Activated CD8-positive, alpha-beta memory T cell treated with anti-CD3 and anti-CD28 coated beads for 48 hours (primary cell): ENCODE measurements around the gene RAI14.
"Not testable (repeated sequence)": the region's sequence is repeated elsewhere in the genome, so short reads cannot be mapped to it uniquely, and the experiment has no call there.

ENCODE experiments used
- DNase-seq, 3 experiments: peaks; one replicate each; pipeline ENCODE4 v3.0.0-alpha.2; 2020; ENCODE audit warnings: low read depth in 2 of 3, low spot score in 2 of 3

The RAI14 gene

DNA sequence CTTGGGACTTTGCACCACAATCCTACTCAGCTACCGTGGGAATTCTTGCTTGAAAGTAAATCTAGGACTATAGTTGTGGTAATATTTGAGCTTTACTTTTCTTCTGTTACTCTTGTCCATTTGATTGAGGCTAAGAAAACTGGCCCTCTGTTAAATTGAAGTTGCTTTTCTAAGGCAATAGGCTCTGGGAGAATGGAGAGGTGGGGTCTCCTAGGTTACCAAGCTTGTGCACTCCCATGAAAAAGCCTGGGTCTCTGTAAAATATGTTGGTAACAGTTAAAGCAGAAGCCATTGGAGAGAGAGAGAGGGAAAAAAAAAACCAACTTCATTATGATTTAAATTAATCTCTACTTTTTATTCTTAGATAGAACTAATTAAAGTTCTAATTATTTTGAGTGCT, 68.6 kb downstream of the RAI14 start:
- no peak for DNase-seq

DNA sequence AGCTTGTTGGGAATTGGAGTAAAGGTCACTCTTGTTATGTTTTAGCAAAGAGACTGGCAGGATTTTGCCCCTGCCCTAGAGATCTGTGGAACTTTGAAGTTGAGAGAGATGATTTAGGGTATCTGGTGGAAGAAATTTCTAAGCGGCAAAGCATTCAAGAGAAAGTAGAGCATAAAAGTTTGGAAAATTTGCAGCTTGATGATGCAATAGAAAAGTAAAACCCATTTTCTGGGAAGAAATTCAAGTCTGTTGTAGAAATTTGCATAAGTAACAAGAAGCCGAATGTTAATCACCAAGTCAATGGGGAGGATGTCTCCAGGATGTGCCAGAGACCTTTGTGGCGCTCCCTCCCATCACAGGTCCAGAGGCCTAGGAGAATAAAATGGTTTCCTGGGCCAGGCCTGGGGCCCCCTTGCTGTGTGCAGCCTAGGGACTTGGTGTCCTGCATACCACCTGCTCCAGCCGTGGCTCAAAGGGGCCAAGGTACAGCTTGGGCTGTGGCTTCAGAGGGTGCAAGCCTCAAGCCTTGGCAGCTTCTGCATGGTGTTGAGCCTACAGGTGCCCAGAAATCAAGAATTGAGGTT, 71.1 kb downstream of the RAI14 start:
- DNase-seq: not testable (repeated sequence)

DNA sequence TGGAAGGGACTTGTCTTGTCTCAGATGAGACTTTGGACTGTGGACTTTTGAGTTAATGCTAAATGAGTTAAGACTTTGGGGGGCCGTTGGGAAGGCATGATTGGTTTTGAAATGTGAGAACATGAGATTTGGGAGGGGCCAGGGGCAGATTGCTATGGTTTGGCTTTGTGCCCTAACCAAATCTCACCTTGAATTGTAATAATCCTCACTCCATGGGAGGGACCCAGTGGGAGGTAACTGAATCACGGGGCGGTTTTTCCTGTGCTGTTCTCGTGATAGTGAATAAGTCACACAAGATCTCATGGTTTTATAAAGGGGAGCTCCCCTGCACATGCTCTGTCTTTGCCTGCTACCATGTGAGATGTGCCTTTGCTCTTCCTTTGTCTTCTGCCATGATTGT, 72.1 kb downstream of the RAI14 start:
- DNase-seq: no peak

DNA sequence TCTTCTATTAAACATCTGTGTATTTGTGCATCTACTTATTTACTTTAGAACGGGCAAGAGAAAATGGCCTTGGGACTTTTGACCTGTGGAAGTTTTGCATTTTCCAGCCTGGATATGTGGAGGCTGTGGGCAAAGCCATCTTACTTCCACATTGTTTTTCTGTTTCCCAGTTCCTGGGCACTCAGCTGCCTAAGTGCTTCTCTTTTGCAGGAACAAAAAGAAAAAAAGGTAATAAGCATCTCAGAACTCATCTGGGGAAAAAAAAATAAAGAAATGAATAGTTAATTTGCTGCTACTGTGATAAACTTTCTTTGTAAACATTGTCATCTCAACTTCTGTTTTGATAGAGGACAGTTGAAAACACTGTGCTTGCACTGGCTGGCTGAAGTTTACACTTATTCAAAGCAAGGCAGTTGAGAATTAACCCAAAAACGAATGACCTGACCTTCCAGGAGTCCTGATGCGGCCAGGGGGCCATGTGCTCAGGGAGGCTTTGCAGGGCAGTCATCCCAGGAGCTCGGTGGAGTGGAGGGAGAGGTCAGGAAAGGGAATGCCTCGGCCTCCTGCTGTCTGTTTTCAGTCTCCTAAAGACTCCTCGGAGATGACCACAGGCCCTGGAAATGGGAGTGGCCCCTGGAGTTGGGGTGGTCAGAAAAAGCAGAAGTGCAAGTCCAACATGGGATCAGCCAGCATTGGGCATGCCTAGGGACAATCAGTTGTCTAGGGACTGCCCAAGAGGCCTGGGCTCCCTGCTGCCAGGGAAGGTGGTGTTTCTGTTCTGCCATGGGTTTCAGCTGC, 75.5 kb downstream of the RAI14 start:
- DNase-seq: no peak

DNA sequence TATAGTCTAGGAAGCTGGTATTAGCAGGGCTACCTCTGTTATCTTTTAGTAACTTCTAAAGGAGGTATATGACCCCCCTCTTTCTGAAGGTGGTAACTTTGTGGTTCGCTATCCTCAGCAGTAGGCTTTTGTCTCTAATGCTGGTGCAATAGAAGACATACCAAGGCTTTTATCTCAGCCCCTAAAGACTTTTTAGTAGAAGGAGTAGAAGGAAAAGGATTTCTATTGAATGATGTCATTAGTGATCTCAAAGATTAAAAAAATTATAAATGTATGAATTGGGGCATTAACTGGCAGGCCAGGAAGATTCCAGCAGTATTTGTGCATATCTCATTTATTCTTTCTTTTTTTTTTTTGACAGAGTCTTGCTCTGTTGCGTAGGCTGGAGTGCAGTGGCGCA, 78.2 kb downstream of the RAI14 start:
- DNase-seq: no peak

DNA sequence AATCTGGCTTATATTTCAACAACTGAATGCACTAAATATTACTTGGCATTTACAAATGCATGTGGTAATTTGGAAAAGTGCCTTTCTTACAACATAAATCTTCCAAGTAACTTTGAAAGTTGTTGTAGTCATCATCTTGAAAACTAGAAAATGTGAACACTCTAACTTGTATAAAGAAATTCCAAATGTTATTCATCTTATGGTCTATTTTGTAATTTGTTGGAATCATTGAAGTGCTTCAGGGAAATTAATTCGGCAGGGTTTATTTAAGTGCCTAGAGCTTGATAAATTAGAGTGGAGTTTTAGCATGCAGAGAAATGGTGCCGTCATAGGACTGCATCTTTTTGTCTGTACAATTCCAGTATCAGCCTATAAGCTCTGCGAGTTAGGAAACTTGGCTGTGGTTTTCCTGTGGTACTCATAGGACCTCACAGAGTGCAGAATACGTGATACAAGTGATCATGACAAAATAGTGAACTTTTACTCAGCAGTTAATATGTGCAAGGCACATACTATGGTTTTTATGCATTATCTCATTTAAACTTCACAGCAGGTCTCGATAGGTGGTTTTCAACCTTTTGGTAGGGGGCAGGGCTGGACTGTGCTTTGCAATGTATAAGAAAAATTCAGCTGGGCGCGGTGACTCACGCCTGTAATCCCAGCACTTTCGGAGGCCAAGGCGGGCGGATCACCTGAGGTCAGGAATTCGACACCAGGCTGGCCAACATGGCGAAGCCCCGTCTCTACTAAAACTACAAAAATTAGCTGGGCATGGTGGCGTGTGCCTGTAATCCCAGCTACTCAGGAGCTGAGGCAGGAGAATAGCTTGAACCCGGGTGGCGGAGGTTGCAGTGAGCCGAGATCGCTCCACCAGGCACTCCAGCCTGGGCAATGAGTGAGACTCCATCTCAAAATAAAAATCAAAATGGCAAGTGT, 79.6 kb downstream of the RAI14 start:
- no peak for DNase-seq

DNA sequence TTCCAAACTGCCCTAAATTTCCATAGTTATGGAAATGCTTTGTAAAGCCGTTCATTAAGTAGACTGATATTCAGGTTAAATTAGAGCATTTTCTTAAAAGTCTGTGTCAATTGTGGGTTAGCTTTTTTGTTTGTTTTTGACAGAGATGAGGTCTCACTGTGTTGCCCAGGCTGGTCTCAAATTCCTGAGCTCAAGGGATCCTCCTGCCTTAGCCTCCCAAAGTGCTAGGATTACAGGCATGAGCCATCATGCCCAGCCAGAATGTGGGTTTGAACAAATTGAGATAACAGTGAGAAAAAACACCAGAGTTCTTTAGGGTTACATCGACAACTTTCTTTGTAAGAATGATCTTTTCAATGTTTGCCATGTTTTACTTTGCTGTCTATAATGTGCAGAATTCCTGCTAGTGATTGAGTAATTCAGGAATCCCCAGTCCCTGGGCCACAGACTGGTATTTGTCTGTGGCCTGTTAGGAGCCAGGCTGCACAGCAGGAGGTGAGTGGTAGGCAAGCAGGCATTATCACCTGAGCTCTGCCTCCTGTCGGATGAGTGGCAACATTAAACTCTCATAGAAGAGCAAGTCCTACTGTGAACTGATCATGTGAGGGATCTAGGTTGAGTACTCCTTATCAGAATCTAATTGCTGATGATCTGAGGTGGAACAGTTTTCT, 80.5 kb downstream of the RAI14 start:
- DNase-seq: no peak

DNA sequence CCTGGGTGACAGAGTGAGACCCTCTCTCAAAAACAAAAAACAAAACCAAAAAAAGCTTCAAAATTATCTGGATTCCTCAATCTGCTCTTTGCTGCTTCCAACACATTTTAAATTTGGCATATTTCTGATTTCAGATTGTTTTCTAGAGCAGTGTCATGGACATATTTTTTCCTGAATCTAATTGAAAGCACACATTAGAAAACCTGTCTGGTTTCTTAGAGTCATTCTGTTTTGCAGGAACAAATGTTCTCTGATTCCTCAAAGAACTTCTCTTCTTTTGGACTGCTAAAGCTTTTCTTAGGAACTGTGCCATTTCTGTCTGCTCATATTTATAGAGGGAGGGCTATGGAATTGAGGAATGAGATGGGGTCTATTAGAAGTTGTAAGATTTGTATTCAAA, 81.6 kb downstream of the RAI14 start:
- no peak for DNase-seq

DNA sequence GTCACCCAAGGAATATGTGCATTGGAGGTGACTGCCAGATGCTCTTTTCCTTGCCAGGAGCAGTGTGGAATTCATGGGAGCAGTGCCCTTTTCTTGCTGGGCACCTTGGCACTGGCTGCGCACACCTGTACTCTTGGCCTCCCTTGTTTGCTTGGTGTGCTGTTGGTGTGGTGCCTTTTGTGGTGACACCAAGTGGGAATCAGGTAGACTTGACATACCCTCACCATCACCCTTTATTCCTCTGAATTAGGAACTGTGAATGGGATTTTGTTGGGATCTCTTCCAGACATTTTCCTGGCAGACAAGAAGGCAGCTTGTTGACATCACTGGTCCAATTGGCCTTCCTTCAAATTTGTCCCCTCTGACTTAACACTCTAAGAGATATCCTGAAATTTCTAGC, 82.3 kb downstream of the RAI14 start:
- no peak for DNase-seq

DNA sequence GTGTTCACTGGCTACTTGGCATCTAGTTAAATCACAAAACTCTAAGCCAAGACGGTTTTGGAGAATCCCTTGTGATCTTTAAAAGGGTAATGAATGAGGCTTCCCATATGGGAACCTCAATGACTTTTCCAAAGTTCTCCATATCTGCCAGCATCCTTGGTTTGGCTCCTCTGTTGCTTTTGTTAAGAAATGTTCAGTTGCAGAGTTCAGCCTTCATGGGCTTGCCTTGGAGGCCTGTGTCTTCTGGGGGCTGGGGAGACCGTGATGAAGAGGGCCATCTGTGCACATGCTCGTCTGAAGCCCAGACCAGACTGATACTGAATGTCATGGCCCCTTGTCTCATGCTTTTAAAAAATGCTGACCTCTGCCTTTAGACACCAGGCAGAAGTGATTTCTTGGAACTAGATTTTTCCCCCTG, 84.3 kb downstream of the RAI14 start:
- DNase-seq: no peak

DNA sequence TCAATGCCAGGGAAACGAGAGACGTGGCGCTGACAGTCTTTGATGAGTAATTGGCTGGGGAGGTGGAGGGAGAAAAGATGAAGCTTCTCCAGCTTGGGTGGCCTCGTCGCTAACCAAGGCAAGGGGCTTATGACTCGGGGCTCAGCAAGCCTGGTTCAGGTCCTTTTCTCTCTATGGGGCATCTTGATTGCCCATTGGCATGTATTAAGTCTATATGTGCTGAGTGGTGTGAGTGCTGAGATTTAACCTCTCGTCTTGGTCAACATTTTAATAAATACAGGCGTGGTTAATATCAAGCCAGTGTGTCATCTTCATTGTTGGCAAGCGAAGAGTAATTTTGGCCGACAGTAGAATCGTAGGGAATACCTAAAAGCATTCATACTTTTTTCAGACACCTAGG, 85.9 kb downstream of the RAI14 start:
- no peak for DNase-seq

DNA sequence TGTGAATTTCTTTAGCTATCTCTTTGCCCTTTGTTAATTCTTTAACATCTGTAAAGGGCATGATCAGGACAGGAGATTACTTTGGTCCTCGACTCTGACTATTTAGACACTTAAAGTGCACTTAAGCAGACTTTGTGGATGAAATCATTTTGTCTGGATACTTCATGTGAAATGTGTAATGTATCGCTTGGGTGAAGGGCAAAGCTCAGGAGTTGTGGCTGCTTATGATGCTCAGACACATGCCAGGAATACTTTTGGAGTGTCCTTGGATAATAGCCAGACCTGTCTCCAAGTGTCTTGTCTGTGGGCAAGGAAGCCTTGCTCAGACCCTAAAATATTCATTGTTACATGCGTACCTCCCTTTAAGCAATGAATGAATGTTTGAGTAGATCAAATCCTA, 87.8 kb downstream of the RAI14 start:
- DNase-seq: no peak

DNA sequence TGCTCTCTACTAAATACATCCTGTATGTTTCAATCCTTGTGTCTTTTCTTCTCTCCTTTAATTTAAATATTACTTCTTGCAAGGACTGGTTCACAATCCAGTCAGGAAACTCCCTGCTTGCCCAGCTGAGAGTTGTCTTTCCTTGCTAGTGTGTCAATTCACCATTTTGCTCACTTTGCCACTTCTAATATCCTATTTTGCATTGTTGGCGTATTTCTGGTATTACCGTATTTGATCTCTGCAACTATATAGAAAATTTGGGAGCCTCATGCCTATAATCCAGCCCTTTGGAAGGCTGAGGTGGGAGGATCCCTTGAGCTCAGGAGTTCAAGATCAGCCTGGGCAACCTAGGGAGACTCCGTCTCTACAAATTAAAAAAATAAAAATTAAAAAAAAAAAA, 92.3 kb downstream of the RAI14 start:
- no peak for DNase-seq

DNA sequence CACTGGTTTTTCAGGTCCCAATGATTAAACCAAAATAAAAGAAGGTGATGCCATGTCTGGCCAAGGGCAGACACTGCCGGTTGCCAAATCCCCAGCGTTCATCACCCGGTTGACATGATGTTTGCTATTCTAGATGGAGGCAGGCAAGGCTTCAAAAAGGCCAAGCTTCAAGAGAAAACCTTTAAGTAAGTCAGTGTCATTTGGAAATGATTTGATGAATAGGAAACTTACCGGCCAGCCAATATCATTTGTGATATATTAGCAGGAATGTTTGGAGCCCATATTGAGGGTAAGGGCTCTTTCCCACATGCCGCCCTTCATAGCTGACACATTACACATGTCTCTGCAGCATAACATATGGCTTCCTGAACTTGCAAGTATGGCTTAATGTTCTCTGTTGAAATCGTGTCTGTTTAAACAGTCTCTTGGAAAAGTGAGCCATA, 93.3 kb downstream of the RAI14 start:
- no peak for DNase-seq

DNA sequence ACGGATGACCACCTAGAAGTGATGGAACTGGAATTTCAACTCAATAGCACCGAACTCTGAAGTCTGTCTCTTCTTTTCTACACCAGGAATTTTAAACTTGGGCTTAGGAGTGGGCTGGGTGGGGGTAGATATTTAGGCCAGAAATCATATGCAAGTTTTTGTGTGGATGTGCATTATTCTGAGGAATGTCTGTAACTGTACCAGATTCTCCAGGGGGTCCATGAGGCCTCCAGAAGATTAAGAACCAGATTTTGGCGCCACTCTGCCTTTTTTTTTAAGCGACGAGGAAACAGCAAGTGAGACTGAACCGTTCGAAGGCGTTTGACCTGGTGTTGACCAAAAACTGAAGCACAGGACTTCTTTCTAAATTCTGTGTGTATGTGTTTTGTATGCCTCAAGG, 94.1 kb downstream of the RAI14 start:
- DNase-seq: no peak

DNA sequence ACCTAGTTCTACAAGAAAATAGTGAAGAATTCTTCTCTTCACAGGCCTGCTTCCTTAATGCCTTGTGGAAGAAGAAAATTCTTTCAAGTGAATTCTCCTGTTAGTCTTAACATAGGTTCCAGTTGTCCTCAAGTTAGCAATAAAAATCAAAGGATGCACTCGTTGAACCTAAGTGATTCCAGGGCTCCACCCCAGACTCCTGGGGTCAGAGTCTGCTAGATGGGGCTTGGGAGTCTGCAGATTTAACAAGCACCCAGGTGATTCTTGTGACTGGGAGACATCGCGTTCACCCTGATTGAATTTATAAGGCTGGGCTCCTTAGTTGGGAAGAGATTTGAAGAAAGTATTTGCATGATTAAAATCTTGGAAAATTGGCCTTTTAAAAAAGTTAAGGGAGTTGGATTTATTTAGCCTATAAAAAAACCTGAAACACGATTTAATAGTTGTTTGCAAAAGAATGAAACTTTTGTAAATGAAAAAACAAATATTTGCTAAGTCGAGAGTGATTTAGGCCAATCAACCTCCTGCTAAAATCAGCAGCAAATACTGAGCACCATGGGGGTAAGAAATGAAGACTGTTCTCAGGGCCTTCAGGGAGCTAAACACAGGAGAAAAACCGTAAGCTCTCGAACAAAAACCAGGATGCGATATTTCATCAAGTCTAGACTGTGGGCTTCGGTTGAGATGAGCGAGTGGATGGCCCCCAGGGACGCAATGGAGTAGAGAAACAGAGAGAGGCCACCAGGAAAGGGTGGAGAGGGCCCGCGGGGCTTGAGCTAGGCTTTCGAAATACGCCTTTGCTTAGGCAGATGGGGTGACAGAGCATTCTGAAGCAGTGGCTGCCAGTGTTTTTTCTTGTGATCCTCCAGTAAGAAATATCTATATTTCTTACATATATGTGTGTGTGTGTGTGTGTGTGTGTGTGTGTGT, 95.9 kb downstream of the RAI14 start:
- DNase-seq: no peak

DNA sequence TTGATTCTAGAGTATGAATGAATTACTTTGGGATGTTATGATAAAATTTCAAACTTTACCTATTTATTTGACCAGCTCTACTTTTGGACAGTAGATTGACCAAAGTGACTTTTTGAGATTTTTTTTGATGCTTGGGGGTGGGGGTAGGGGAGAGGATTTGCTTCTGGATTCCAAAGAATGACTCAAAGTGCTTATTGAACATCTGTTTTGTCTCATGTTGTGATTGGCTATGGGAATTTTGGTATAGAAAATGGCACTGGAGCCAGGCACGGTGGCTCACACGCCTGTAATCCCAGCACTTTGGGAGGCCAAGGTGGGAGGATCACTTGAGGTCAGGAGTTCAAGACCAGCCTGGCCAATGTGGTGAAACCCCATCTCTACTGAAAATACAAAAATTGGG, 97.1 kb downstream of the RAI14 start:
- not testable (repeated sequence) for DNase-seq

DNA sequence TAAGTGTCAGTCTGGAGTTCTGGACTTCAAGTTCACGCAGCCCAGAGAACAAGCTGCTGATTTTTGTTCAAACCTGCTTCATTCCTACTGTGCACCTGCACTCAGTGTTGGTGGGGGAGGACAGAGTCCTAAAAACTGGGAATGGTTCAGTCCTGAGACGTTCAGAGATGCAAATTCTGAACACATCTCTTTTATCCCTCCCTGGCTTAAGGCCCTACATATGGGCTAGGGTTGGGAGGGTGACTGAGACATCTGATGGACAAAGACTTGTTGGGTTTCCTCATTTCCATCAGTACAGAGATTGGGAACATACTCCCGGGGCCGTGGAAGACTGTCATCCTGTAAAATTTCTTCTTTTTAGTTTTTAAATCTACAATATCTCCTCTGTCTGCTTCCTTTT, 99.8 kb downstream of the RAI14 start:
- no peak for DNase-seq

DNA sequence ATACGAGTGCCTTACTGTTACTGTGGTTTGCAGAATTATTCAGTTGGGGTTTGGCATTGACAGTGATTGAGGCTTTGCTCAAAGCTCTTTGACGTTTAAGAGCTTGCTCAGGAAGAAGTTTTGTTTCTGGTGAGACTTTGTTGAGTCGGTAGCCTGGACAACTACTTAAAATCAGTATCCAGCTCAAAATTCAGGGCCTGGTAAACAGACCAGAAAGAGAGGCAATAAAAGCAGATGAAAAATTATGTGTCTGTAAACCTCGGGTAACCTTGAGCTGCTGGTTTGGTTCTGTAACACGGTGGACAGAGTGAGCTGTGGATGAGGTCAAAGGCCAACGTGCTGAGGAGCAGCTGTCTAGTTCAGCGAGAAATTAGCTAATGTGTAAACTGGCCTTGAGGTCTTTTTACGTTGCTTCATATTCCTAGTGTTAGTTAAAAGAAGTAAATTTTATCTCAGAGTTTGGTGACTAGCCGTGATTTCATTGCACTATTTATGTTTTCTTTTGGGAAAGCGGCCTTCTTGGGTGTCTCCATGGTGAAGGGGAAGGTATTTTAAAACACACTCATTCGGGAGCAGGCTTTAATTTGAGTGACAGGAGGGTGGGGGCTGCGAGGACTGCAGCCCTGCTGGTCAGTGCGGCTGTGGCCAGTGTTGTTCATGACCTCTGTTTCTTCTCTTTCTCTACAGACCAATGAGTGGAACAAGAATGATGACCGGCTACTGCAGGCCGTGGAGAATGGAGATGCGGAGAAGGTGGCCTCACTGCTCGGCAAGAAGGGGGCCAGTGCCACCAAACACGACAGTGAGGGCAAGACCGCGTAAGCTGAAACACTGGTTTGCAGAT, 100.9 kb downstream of the RAI14 start:
- DNase-seq: no peak
